HG02759 (cell line): ENCODE data around the gene NCCRP1.
"Not testable (repeated sequence)": the region's sequence is repeated elsewhere in the genome, so short reads cannot be mapped to it uniquely, and the experiment has no call there.

ENCODE experiments used
- ATAC-seq: cut with Tn5 transposase; IDR thresholded peaks from one replicate; pipeline ENCODE4 v1.9.1; 2021; ENCODE audit warnings: mild to moderate bottlenecking, moderate library complexity; ENCODE audit not compliant: unreplicated experiment

NCCRP1 gene

GRCh38 chr19:39203372-39204341, 6.9 kb downstream of the NCCRP1 start, which contains the start of gene SYCN:
Gene SYCN (minus strand): TSS chr19:39204263. CDS start chr19:39204254, 9 bp downstream.
- no peak for ATAC-seq

GRCh38 chr19:39205449-39205764, 8.6 kb downstream of the NCCRP1 start:
- ATAC-seq, result no peak

- ATAC-seq, result no peak
These were observed 9.4 kb downstream of the NCCRP1 start for GRCh38 chr19:39206122-39206521.

- ATAC-seq, result no peak
These were observed 10.6 kb downstream of the NCCRP1 start for GRCh38 chr19:39207293-39207836.

GRCh38 chr19:39208175-39208795, 11.5 kb downstream of the NCCRP1 start:
- no peak for ATAC-seq

- no peak for ATAC-seq
These were observed 12.4 kb downstream of the NCCRP1 start for GRCh38 chr19:39209196-39209595.

- no peak for ATAC-seq
These were observed 15.1 kb downstream of the NCCRP1 start for GRCh38 chr19:39211731-39212374.

GRCh38 chr19:39212375-39212742, 15.6 kb downstream of the NCCRP1 start:
- ATAC-seq, result no peak

- not testable (repeated sequence) for ATAC-seq
These were observed 18.6 kb downstream of the NCCRP1 start for GRCh38 chr19:39215323-39215722.

GRCh38 chr19:39217094-39217493, 20.3 kb downstream of the NCCRP1 start:
- no peak for ATAC-seq

GRCh38 chr19:39218230-39219007, 21.7 kb downstream of the NCCRP1 start:
- ATAC-seq, result no peak

GRCh38 chr19:39219108-39219507, 22.3 kb downstream of the NCCRP1 start:
- ATAC-seq, result not testable (repeated sequence)

- no peak for ATAC-seq
These were observed 27.0 kb downstream of the NCCRP1 start for GRCh38 chr19:39223703-39224279.

GRCh38 chr19:39224910-39225309, 28.1 kb downstream of the NCCRP1 start:
- no peak for ATAC-seq

GRCh38 chr19:39230096-39230764, 33.5 kb downstream of the NCCRP1 start:
- no peak for ATAC-seq

GRCh38 chr19:39232708-39233107, 35.9 kb downstream of the NCCRP1 start:
- ATAC-seq, result no peak

GRCh38 chr19:39236527-39236926, 39.8 kb downstream of the NCCRP1 start:
- ATAC-seq, result no peak

GRCh38 chr19:39237200-39238184, 40.7 kb downstream of the NCCRP1 start:
- ATAC-seq, result peak; percentile 66

GRCh38 chr19:39238209-39238608, 41.4 kb downstream of the NCCRP1 start:
- no peak for ATAC-seq
